ENCODE results near the gene TLK1. TPM values are rescaled to one million over a fixed set of nuclear protein-coding genes. Genes with fewer than 3 reads are reported as not detected.

TLK1 gene
- total and polyA plus RNA-seq, 2 donors (not counting 3 experiments of a cell fraction or from before 2014, with no cell fraction given): 5.8 to 62.7 TPM

DNA sequence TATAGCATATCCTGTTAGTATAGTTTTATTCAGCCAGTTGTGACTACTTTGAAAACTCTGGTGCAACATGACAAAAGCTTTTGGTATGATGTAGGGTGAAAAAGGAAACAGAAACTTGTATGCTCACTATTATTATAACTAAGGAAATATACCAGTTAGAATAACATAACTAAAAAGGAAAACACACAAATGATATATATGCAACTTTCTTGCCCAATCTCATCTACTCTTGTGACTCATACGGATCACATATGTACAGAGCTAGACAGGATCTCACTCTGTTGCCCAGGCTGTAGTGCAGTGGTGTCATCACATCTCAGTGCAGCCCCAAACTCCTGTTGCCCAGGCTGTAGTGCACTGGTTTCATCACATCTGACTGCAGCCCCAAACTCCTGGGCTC lies 12.4 kb upstream of the TLK1 start:
- Histone ChIP-seq H3K4me2 (ENCODE audit: insufficient read depth, low read length) (no peak overlapping the region), H3K9me3 (replicated peaks; ENCODE audit: control insufficient read depth, insufficient read depth, low read length) (no peaks in the 10 kb centered on the region), H3K4me3 (replicated peaks in 1 of 3; ENCODE audit: insufficient read depth in 1 of 3, low read depth in 1 of 3, low read length in 3 of 3) (no peak overlapping the region), H3K27ac (ENCODE audit: insufficient read depth, low read depth, low read length) (no peak overlapping the region), H3K36me3 (ENCODE audit: control insufficient read depth in 2 of 2, extremely low read depth in 1 of 2, insufficient read depth in 2 of 2, low read length in 2 of 2) (no peaks in the 10 kb centered on the region), H4K20me1 (replicated peaks; ENCODE audit: control insufficient read depth, extremely low read depth, insufficient read depth, low read length) (no peaks in the 10 kb centered on the region), H3K9ac (replicated peaks; ENCODE audit: extremely low read depth, insufficient read depth, low read length) (no peak overlapping the region), H3K27me3 (ENCODE audit: control insufficient read depth in 2 of 2, insufficient read depth in 2 of 2, low read length in 2 of 2) (no peaks in the 10 kb centered on the region), H3K79me2 (ENCODE audit: control insufficient read depth, insufficient read depth, low read length) (no peaks in the 10 kb centered on the region), H3K4me1 (ENCODE audit: control insufficient read depth, extremely low read depth, insufficient read depth, low read length) (no peaks in the 10 kb centered on the region), H2AFZ (ENCODE audit: low read depth, low read length) (no peak overlapping the region), H3K9me1 (replicated peaks; ENCODE audit: control insufficient read depth, extremely low read depth, insufficient read depth, low read length) (no peaks in the 10 kb centered on the region)
- TF ChIP-seq MAX (IDR thresholded peaks at IDR 0.05; ENCODE audit: insufficient read depth, insufficient read length) (no peak), POLR2A (IDR thresholded peaks at IDR 0.05; ENCODE audit: low read depth, low read length) (no peak), JUN (IDR thresholded peaks at IDR 0.05; ENCODE audit: borderline replicate concordance, insufficient read depth, insufficient read length, low read depth) (no peak), GATA2 (IDR thresholded peaks at IDR 0.05; ENCODE audit: insufficient read depth, insufficient read length, low read depth, low read length) (no peak)
- TF ChIP-seq, protein P1, sequence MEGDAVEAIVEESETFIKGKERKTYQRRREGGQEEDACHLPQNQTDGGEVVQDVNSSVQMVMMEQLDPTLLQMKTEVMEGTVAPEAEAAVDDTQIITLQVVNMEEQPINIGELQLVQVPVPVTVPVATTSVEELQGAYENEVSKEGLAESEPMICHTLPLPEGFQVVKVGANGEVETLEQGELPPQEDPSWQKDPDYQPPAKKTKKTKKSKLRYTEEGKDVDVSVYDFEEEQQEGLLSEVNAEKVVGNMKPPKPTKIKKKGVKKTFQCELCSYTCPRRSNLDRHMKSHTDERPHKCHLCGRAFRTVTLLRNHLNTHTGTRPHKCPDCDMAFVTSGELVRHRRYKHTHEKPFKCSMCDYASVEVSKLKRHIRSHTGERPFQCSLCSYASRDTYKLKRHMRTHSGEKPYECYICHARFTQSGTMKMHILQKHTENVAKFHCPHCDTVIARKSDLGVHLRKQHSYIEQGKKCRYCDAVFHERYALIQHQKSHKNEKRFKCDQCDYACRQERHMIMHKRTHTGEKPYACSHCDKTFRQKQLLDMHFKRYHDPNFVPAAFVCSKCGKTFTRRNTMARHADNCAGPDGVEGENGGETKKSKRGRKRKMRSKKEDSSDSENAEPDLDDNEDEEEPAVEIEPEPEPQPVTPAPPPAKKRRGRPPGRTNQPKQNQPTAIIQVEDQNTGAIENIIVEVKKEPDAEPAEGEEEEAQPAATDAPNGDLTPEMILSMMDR (IDR thresholded peaks at IDR 0.05; ENCODE audit: extremely low read depth in 1 of 2, insufficient read depth in 1 of 2, low read depth in 1 of 2, low read length in 2 of 2): no peak
- ChIA-PET POLR2A (no interaction called here), CTCF (interaction anchor here (0.6 to 1.1 kb wide), 2 partner anchors 10 to 87 kb away, joined by 3 read pairs; no protein-coding TSS in a partner anchor)
- DNase-seq (ENCODE audit: low read depth, low spot score): no peak
- dilution Hi-C loops (cut with MboI; ENCODE audit: extremely low pct_ligation_motif_present, low sequenced_read_pairs) (no loop called here), intact Hi-C loops (cut with micrococcal nuclease) (no loop called here)
- BruUV-seq (replicated peaks): no TSS peak
- FAIRE-seq: no peak

DNA sequence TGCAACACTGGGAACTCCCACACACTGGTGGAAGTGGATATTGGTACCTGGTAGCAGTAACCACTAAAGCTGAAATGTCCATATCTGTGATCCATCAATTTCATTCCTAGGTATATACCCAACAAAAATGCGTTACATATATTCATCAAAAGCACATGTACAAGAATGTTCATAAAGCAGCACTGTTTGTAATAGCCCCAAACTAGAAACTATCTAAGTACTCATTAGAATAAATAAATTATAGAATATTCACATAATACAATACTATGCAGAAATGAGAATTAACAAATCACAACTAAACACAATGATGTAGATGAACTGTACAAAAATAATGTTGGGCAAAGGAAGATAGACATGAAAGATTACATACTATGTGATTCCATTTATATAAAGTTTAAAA lies 11.1 kb upstream of the TLK1 start:
- no peaks in the 10 kb centered on the region for H3K79me2 ChIP-seq (ENCODE audit: control insufficient read depth, insufficient read depth, low read length)
- no peak for DNase-seq (ENCODE audit: low read depth, low spot score)
- dilution Hi-C loops (cut with MboI; ENCODE audit: extremely low pct_ligation_motif_present, low sequenced_read_pairs) (no loop called here), intact Hi-C loops (cut with micrococcal nuclease) (no loop called here)
- H3K4me1 ChIP-seq (ENCODE audit: control insufficient read depth, extremely low read depth, insufficient read depth, low read length): no peaks in the 10 kb centered on the region
- POLR2A ChIA-PET: no interaction called here
- CTCF ChIA-PET: interaction anchor here (1.9 kb wide), 1 partner anchor 244 kb away, joined by 5 read pairs; no protein-coding TSS in a partner anchor
- H3K9me3 ChIP-seq (replicated peaks; ENCODE audit: control insufficient read depth, insufficient read depth, low read length): no peaks in the 10 kb centered on the region
- H3K9ac ChIP-seq (replicated peaks; ENCODE audit: extremely low read depth, insufficient read depth, low read length): no peak overlapping the region
- H3K36me3 ChIP-seq (ENCODE audit: control insufficient read depth in 2 of 2, extremely low read depth in 1 of 2, insufficient read depth in 2 of 2, low read length in 2 of 2): no peaks in the 10 kb centered on the region
- no peak overlapping the region for H3K4me2 ChIP-seq (ENCODE audit: insufficient read depth, low read length)
- no peak overlapping the region for H2AFZ ChIP-seq (ENCODE audit: low read depth, low read length)
- H4K20me1 ChIP-seq (replicated peaks; ENCODE audit: control insufficient read depth, extremely low read depth, insufficient read depth, low read length): no peaks in the 10 kb centered on the region
- TF ChIP-seq POLR2A (IDR thresholded peaks at IDR 0.05; ENCODE audit: low read depth, low read length) (no peak), GATA2 (IDR thresholded peaks at IDR 0.05; ENCODE audit: insufficient read depth, insufficient read length, low read depth, low read length) (no peak), MYC (IDR thresholded peaks at IDR 0.05; ENCODE audit: low read depth, low read length) (no peak), EZH2 (IDR thresholded peaks at IDR 0.05; ENCODE audit: borderline replicate concordance, low read depth, low read length, severe bottlenecking) (no peak), POLR2AphosphoS5 (IDR thresholded peaks at IDR 0.05; ENCODE audit: insufficient read depth, low read depth, low read length) (no peak), FOS (IDR thresholded peaks at IDR 0.05; ENCODE audit: borderline replicate concordance, insufficient read depth, low read length) (no peak), JUN (IDR thresholded peaks at IDR 0.05; ENCODE audit: borderline replicate concordance, insufficient read depth, insufficient read length, low read depth) (no peak), MAX (IDR thresholded peaks at IDR 0.05; ENCODE audit: insufficient read depth, insufficient read length) (no peak)
- TF ChIP-seq, protein P1 (IDR thresholded peaks at IDR 0.05; ENCODE audit: extremely low read depth in 1 of 2, insufficient read depth in 1 of 2, low read depth in 1 of 2, low read length in 2 of 2): no peak
- H3K27me3 ChIP-seq (ENCODE audit: control insufficient read depth in 2 of 2, insufficient read depth in 2 of 2, low read length in 2 of 2): no peaks in the 10 kb centered on the region
- no peak overlapping the region for H3K4me3 ChIP-seq (replicated peaks in 1 of 3; ENCODE audit: insufficient read depth in 1 of 3, low read depth in 1 of 3, low read length in 3 of 3)
- no peak for FAIRE-seq
- BruUV-seq (replicated peaks): no TSS peak
- no peaks in the 10 kb centered on the region for H3K9me1 ChIP-seq (replicated peaks; ENCODE audit: control insufficient read depth, extremely low read depth, insufficient read depth, low read length)
- H3K27ac ChIP-seq (ENCODE audit: insufficient read depth, low read depth, low read length): no peak overlapping the region

Data from endothelial cell of umbilical vein (primary cell).